GM19467 (cell line): ENCODE results near the gene SPAG9.
A peak's percentile ranks its signal among the peaks of the same experiment; 100 is the strongest.

Source experiments
- ATAC-seq: cut with Tn5 transposase; IDR thresholded peaks from one replicate; pipeline ENCODE4 v1.9.1; 2021; ENCODE audit warnings: mild to moderate bottlenecking, moderate library complexity; ENCODE audit not compliant: unreplicated experiment

Gene SPAG9, protein sequence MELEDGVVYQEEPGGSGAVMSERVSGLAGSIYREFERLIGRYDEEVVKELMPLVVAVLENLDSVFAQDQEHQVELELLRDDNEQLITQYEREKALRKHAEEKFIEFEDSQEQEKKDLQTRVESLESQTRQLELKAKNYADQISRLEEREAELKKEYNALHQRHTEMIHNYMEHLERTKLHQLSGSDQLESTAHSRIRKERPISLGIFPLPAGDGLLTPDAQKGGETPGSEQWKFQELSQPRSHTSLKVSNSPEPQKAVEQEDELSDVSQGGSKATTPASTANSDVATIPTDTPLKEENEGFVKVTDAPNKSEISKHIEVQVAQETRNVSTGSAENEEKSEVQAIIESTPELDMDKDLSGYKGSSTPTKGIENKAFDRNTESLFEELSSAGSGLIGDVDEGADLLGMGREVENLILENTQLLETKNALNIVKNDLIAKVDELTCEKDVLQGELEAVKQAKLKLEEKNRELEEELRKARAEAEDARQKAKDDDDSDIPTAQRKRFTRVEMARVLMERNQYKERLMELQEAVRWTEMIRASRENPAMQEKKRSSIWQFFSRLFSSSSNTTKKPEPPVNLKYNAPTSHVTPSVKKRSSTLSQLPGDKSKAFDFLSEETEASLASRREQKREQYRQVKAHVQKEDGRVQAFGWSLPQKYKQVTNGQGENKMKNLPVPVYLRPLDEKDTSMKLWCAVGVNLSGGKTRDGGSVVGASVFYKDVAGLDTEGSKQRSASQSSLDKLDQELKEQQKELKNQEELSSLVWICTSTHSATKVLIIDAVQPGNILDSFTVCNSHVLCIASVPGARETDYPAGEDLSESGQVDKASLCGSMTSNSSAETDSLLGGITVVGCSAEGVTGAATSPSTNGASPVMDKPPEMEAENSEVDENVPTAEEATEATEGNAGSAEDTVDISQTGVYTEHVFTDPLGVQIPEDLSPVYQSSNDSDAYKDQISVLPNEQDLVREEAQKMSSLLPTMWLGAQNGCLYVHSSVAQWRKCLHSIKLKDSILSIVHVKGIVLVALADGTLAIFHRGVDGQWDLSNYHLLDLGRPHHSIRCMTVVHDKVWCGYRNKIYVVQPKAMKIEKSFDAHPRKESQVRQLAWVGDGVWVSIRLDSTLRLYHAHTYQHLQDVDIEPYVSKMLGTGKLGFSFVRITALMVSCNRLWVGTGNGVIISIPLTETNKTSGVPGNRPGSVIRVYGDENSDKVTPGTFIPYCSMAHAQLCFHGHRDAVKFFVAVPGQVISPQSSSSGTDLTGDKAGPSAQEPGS (N-terminal part only)

GRCh38 chr17:51120739-51121619 lies at the start of gene SPAG9:
SPAG9 (minus strand) TSS chr17:51120868; CDS start chr17:51120656, 212 bp downstream.
- peak; percentile 77 for ATAC-seq

DNA sequence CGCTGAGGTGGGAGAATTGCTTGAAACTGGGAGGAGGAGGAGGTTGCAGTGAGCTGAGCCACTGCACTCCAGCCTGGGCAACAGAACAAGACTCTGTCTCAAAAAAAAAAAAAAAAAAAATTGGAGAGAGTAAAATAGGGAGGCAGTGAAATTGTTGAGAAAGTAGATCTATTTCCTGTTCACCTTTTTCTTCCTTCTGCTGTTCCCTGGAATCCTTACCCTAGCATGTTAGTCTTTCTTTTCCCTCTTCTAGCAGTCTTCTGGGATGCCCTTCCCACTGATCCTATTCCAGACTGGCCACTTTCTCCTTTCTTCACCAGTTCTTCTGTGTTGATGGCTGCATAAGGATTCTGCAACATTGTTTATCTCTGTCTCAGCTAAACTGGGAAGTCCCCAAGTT lies 48.7 kb upstream of the SPAG9 start:
- no peak for ATAC-seq

- ATAC-seq, result peak; percentile 39
Observed at GRCh38 chr17:51166987-51167931, 46.6 kb upstream of the SPAG9 start.

DNA sequence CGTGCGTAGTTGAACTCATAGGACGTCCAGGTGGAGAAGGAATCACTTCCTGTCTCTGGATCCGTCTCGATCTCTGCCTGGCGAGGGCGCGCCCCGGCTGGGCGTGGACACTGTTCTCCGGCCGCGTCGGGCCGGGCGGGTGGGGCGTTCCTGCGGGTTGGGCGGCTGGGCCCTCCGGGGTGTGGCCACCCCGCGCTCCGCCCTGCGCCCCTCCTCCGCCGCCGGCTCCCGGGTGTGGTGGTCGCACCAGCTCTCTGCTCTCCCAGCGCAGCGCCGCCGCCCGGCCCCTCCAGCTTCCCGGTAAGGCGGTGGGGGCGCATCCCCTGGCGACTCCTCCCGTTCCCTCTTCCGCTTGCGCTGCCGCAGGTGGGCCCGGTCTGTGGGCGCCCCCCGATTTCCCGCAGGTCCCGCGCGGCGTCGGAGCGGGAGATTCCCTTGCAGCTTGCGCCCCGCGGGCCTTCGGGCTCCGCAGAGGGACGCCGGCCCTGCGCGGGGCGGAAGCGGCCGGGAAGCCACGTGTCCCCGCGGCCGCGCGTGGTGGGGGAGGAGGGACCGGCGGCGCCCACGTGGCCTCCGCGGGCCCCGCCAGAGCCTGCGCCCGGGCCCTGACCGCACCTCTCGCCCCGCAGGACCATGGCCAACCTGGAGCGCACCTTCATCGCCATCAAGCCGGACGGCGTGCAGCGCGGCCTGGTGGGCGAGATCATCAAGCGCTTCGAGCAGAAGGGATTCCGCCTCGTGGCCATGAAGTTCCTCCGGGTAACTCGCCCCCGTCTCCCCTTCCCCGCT lies 45.7 kb upstream of the SPAG9 start, which contains the start of gene NME2:
TSS of gene NME2 (plus strand) at position 214 of the 789 bp plus-strand sequence. CDS start at position 634, 420 bp downstream.
- peak; percentile 80 for ATAC-seq

DNA sequence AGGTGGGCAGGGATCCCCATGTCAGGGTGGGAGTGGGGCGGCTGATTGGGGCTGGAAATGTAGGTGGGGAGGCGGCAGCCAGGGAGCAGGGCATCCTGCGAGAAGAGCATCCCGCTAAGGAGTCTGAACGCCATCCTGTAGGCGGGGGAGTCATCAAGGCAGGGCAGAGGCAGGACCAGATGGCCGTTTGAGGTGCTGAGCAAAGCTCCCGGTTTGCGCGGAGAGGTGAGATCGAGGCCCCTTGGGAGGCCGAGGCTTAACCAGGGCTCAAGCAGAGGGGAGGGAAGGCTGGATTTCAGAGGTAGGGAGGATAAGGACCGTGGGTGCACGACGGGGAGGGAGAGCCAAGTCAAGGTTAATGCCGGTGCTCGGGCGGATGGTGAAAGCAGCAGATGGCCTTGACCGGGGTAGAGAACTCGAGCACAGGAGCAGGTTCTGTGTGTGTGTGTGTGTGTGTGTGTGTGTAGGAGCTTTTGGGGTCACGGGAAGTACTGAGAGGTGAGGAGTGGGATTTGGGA lies 45.1 kb upstream of the SPAG9 start:
- peak; percentile 11 for ATAC-seq

DNA sequence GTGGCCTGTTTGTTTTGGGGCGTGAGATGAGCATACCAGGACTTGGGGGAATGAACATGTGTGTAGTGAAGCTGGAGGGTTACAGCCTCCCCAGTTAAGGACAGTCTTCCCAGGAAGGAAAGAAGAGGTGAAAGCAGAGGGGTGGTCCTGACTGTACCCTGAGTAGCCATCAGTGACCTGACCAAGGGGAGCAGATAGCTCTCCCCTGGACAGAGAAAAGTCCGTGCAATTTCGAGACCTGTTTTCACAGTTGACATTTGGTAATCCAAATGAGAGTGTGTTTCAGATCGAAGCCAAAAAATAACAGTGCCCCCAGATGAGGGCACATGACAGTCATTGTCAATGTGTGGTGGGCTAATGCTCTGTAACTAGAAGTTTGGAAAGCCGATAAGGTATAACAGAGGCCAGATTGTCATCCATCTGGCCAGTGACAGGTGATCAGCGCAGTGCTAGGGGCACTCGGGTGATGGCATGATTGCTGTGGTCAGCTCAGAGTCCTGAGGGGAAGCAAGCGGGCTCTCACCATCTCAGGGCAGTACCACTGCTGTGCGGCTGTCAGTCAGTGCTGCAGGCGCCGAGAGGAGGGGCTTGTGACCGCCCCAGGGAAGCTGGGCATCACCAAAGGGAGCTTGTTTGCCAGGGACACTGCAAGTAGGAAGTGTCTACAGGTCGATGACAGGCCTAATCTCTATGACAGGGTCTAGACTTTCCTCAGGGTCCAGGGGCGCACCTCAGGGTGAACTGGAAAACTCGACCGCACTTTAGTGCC lies 44.4 kb upstream of the SPAG9 start:
- no peak for ATAC-seq

GRCh38 chr17:51161541-51161940 lies 40.9 kb upstream of the SPAG9 start:
- no peak for ATAC-seq

DNA sequence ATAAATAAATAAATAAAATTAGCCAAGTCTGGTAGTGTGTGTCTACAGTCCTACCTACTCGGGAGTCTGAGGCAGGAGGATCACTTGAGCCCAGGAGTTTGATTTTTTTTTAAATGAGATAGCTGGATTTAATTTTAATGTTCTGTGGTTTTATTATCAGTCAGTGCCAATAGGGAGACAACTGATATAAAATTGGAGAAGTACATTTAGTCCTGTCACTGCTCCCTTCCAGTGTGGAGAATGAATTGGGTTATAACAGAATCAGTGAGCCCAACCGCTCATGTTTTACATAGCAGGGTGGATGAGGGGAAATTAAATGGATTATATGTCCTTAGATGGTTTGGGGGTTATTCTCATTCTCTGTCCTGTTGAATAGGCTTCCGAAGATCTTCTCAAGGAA lies 38.9 kb upstream of the SPAG9 start:
- no peak for ATAC-seq

- ATAC-seq, result no peak
Observed at GRCh38 chr17:51155416-51155815, 34.7 kb upstream of the SPAG9 start.

DNA sequence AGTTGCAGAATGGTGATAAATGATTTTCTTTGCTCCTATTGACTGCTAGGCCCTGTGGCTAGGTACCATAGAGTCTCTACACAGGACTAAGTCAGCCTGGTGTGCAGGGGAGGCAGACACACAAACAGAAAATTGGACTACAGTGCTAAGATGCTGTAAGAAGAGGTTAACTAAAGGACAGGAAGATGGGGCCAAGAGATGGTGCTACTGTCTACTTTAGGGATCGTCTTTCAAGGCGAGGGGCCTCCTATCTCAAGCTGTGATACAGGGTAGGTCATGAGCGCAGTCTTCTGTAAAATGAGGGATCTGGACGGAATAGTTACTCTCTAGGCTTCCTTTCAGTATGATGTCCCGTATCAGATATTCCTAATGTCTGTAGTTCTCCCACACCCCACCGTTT lies 33.5 kb upstream of the SPAG9 start:
- ATAC-seq, result no peak

DNA sequence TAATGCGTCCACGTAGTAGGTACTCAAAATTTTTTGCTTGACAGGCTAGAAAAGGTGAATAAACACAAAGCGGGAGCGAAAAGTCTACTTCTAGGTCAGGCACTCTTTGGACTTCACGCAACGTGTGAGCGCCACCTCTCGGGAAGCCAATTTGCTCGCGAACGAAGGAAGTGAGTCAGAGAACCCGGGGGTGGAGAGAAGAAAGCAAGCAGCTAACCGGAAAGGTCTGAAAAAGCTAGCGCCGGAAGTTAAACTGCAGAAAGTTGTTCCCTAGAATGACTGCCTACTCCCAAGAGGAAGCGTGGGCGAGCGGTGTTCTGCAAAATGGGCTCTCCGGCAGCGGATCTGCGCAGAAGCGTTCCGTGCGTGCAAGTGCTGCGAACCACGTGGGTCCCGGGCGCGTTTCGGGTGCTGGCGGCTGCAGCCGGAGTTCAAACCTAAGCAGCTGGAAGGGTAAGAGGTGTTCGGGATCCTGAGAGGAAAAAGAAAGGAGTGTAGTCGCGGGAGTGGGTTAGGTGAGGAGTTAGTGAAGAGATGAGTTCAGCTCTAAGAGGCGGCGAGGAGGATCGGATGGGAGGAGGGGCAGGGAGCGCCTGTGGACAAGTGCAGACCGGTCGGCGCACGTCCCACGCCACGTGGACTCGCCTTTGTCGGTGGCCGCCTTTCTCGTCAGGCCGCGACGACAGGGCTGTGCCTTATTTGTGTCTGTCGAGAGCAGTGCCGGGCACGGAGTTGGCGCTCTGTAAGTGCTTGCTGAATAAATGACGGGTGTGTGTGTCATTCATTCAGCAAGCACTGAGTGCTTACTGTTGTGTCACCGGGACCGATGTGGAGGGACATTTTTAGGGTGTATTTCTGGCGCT lies 32.8 kb upstream of the SPAG9 start, which contains the start of gene NME1:
TSS of gene NME1 (plus strand) at position 350 of the 863 bp plus-strand sequence. CDS start 2,096 bp downstream, outside the sequence.
- ATAC-seq, result peak; percentile 84

- no peak for ATAC-seq
Observed at GRCh38 chr17:51152766-51153209, 32.1 kb upstream of the SPAG9 start.

- no peak for ATAC-seq
Observed at GRCh38 chr17:51150932-51151331, 30.3 kb upstream of the SPAG9 start.

GRCh38 chr17:51149163-51149562 lies 28.5 kb upstream of the SPAG9 start:
- no peak for ATAC-seq

GRCh38 chr17:51147650-51148049 lies 27.0 kb upstream of the SPAG9 start:
- no peak for ATAC-seq
